GM10847 (cell line): ENCODE data around the gene ZNF444.

Experiments used
- POLR2A ChIP-seq: IDR thresholded peaks from 2 replicates; pipeline ENCODE4 v1.6.1; 2011; ENCODE audit not compliant: insufficient read length; ENCODE audit errors: extremely low read depth

ZNF444 gene

GRCh38 chr19:56147307-56147706, 6.2 kb downstream of the ZNF444 start:
- no peak for TF ChIP-seq POLR2A

DNA sequence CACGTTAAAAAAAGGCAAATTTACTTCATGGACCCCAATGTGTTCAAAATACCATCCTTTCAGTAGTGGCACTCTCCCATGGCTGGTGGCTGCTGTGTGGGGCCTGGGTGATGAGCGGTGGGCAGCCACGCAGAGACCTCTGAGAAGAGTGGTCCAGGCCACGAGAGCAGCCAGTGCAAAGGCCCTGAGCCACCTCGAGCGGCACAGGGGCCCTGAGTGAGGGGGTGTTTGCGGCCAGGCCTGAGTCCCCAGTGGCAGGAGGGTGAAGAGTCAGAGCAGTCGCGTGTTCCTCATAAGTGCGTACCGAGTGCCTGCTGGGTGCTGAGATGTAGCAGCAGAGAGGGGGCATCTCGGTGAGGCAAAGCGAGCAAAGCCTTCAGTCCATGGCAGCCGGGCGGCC, 7.0 kb downstream of the ZNF444 start:
- TF ChIP-seq POLR2A: no peak

GRCh38 chr19:56149656-56150038, 8.6 kb downstream of the ZNF444 start:
- TF ChIP-seq POLR2A: no peak

DNA sequence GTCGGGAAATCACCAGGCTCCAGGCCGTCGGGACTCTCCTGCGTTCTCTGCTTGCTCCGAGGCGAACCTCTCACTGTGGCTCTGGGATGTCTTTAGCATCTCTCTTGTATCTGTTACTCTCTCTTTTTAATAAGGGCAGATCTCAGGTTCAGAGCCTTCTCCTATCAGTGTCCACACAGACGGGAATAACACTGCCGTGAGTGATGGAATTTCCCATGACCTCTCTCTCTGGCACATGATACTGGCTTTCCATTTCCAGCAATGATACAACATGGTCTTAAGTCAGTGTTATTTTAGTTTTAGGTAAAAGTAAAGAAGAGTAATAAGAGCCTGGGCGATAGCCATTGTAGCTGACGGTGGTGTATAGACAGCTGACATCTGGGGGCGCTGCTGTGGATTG, 9.3 kb downstream of the ZNF444 start:
- no peak for TF ChIP-seq POLR2A

DNA sequence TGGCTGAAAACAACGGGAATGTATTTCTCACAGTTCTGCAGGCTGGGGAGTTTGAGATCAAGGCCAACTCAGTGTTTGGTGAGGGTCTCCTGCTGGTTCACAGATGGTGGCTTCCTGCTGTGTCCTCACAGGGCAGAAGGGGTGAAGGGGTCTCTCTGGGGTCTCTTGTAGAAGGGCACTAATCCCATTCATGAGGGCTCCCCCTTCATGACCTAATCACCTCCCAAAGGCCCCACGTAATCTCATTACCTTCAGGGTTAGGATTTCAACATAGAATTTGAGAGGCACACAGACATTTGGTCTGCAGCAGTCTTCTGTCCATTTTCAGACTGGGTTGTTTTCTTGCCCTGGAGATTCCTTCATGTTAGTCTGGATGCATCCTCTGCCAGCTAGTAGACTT, 11.6 kb downstream of the ZNF444 start:
- TF ChIP-seq POLR2A: no peak

DNA sequence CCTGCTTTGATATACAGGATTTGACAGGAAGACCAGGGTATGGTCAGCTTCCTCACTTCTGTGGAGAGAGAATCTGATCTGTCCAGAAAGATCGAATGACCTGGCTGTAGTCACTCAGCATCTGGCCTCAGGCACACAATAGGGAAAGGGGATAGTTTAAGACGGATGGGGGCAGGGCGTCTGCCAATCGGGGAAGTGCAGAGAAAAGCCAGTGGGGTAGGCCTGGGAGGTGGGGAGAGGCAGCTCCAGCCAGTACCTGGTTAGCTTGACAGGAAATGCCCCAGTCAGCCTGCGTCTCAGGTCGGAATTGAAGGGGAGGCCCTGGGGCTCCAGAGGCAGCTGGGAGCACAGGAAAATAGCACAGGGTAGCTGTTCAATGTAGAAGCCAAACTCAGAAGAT, 12.4 kb downstream of the ZNF444 start:
- TF ChIP-seq POLR2A: no peak

DNA sequence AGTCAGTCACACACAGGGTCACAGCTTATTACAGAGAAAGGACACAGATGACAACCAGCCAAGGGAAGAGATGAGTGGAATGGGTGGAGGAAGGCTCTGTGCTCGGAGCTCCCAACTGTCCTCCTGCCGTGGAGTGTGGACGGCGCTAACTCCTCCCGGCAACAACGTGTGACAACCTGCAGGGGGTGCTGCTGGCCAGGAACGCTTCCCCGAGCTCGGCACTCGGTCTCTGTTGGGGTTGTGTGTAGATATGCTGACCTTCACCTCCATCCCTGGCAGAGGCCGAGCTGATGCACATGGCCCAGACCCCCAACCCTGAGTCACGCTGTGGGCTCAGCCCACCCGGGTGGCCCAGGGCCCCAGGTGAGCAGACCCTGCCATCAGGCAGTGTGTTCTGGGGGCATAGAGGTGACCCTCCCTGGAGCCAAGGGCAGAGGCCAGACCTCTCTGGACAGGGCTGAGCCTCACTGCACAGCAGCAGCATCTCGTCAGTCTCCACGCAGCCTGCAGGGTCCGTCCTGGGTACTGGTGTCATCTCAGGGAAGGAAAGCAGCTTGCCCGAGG, 14.1 kb downstream of the ZNF444 start:
- TF ChIP-seq POLR2A: no peak

GRCh38 chr19:56156768-56157167, 15.7 kb downstream of the ZNF444 start:
- TF ChIP-seq POLR2A: no peak

DNA sequence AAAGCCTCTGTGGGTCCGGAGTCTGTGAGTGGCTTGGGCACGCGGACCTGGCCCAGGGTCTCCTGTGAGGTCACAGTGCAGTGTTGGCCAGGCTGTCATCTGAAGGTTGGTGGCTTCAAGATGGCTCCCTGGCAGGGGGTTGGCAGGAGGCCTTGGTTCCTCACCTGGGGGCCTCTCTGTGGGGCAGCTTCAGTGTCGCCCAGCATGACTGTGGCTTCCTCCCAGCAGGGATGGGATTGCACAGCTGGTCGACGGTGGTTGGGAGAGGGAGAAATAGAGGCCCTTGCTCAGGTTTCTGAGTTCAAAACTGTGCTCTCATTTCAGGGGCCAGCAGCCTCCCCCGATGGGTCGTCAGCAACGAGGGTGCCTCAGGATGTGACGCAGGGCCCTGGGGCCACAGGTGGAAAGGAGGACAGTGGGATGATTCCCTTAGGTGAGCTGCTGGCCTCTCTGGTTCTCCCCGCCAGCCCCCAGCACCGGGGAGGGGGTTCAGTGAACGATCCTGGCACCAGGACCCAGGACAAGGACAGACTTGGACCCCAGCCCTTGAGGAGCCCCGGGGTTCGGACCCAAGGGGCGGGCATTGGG, 17.2 kb downstream of the ZNF444 start:
- TF ChIP-seq POLR2A: no peak

DNA sequence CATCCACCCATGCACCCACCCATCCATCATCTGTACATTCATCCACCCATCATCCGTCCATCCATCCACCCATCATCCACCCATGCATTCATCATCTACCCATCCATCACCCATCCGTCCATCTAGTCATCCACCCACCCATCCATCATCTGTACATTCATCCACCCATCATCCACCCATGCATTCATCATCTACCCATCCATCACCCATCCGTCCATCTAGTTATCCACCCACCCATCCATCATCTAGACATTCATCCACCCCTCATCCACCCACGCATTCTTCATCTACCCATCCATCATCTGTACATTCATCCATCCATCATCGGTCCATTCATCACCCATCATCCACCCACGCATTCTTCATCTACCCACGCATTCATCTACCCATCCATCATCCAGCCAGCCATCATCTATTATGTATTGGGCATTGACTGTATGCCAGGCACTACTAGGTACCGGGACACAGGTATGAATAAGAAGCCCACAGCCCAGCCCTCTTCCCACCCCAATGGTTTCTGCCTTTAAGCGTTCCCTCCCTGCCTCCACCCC, 18.0 kb downstream of the ZNF444 start:
- TF ChIP-seq POLR2A: no peak

- TF ChIP-seq POLR2A: no peak
Observed at GRCh38 chr19:56159622-56160271, 18.7 kb downstream of the ZNF444 start.

DNA sequence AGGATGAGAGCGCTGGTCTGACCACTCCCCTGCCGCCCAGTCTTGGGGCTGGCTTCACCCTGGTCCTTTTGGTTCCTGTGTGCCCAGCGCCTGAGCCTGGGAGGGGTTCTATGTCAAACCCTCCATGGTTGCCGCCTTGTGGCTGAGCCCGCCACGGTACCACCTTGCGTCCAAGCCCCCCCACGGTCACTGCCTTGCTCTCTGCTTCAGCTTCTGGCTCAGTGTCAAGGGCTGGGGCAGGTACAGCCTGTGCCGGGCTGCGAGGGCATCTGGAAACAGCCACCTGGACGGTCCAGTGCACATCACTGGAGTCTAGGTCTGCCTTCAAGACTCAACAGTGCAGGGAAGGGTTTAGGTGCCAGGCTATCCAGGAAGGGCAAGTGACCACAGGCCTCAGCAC, 20.4 kb downstream of the ZNF444 start:
- no peak for TF ChIP-seq POLR2A

- no peak for TF ChIP-seq POLR2A
Observed at GRCh38 chr19:56162258-56162657, 21.2 kb downstream of the ZNF444 start.

GRCh38 chr19:56163097-56163496, 22.0 kb downstream of the ZNF444 start:
- TF ChIP-seq POLR2A: no peak

GRCh38 chr19:56167064-56167578, 26.0 kb downstream of the ZNF444 start:
- TF ChIP-seq POLR2A: no peak

GRCh38 chr19:56170261-56170660, 29.2 kb downstream of the ZNF444 start:
- TF ChIP-seq POLR2A: no peak
